NCI-H748 (cell line): ENCODE data around the gene PLAC8L1.

ENCODE experiments used
- DNase-seq: peaks from one replicate; lab custom pipeline; 2025; ENCODE audit not compliant: unreplicated experiment; lab: John Stamatoyannopoulos, UW

The PLAC8L1 gene

DNA sequence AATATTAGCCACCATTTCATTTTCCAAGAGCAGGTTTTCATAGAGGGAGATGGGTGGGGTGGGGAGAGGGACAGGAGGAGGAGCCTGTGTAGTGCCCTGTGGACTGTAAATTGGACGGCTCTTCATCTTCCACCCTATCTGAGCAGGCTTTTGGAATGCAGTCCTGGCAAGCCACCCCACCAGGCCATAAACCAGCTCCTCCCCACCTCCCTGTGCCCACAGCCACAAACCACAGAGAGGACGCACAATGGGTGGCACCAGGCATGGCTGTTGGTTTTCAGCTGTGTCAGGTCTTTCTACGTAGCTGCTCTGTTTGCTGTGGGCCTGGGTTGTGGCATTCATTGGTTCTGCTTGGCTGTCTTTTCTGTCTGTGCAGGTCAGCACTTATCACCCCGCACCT lies 58.0 kb downstream of the PLAC8L1 start:
- no peak for DNase-seq

DNA sequence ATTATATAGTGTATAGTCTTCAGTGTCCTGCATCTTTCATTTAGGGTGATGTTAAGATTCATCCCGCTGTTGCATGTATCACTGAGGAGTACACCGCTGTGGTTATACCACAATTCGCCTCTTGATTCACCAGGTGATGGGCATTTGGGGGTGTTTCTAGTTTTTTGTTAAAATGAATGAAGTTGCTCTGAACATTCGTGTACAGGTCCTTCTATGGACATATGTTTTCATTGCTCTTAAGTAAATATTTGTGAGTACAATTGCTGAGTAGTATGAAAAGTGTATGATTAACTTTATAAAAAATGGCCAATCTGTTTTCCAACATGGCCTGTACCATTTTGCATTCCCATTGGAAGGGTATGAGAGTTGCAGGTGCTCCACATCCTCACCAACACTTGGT lies 61.7 kb downstream of the PLAC8L1 start:
- no peak for DNase-seq

- no peak for DNase-seq
Measured at GRCh38 chr5:146042628-146043279, 62.6 kb downstream of the PLAC8L1 start.

GRCh38 chr5:146041180-146041789 lies 64.1 kb downstream of the PLAC8L1 start:
- no peak for DNase-seq

DNA sequence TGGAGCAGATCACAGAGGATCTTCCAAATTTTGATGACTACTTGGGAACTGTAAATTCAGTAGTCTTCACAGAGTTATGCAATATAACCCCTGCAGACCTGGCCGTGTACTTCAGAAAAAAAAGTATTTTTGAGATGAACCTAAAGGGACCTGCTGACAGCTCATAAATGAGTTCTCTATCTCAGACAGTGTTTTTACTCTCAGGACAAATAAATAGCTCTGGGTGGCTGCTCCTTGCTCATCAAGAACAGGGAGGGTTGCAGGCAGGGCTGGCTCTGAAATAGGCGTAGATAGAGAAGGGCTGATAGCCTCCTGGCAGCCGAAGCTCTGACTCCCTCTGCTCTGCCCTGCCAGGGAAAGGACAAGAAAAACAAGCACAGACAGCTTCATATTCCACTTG lies 64.8 kb downstream of the PLAC8L1 start:
- no peak for DNase-seq

DNA sequence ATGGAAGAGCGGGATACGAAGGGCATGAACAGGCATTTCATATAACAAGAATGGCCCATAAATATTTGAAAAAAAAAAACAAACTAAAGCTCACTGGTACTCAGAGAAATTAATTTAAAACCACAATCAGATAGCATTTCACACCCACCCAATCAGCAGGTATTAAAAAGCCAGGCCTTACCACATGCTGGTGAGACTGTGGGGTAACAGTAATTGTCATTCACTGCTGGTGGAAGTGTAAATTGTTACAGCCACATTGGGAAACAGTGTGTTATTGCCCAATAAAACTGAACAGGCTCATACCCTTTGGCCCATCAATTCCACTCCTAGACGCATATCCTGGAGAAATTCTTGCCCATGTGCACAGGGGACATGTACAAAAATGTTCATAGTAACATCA lies 66.0 kb downstream of the PLAC8L1 start:
- DNase-seq: no peak

- DNase-seq: no peak
Measured at GRCh38 chr5:146034605-146035004, 70.8 kb downstream of the PLAC8L1 start.
